Mesendoderm (in vitro differentiated cells): ENCODE data around the gene ITGB6.
"Not testable (repeated sequence)": the region's sequence is repeated elsewhere in the genome, so short reads cannot be mapped to it uniquely, and the experiment has no call there.

Experiments used
- DNase-seq: peaks from one replicate; pipeline ENCODE4 v3.0.0; 2013
- H2AK5ac ChIP-seq: 2 replicates; pipeline ENCODE4 v1.6.1; 2013; ENCODE audit warnings: low read length, inconsistent platforms
- H2BK120ac ChIP-seq: 2 replicates; pipeline ENCODE4 v1.6.1; 2013; ENCODE audit warnings: low read depth, mild to moderate bottlenecking, low read length, moderate library complexity, mixed read lengths
- H2BK15ac ChIP-seq: replicated peaks from 2 replicates; pipeline ENCODE4 v1.6.1; 2013; ENCODE audit warnings: low read depth, mild to moderate bottlenecking, moderate library complexity
- H2BK5ac ChIP-seq: 2 replicates; pipeline ENCODE4 v1.6.1; 2013; ENCODE audit warnings: low read length, inconsistent platforms
- H3K18ac ChIP-seq: 2 replicates; pipeline ENCODE4 v1.6.1; 2013; ENCODE audit warnings: mild to moderate bottlenecking, low read length, mixed read lengths
- H3K23ac ChIP-seq: one replicate; pipeline ENCODE4 v1.6.1; 2013; ENCODE audit warnings: low read length
- H3K27ac ChIP-seq: 2 replicates; pipeline ENCODE4 v1.5.1; 2013; ENCODE audit warnings: low read depth, mild to moderate bottlenecking, inconsistent platforms, low read length, moderate library complexity
- H3K27me3 ChIP-seq: 2 replicates; pipeline ENCODE4 v1.6.1; 2013; ENCODE audit warnings: low read length, control low read depth, mild to moderate bottlenecking, inconsistent platforms; ENCODE audit not compliant: insufficient read depth, poor library complexity
- H3K36me3 ChIP-seq: 2 replicates; pipeline ENCODE4 v1.6.1; 2013; ENCODE audit warnings: low read length, inconsistent platforms; ENCODE audit not compliant: control insufficient read depth, insufficient read depth
- H3K4ac ChIP-seq: one replicate; pipeline ENCODE4 v1.6.1; 2013; ENCODE audit warnings: low read depth, mild to moderate bottlenecking, low read length, moderate library complexity
- H3K4me1 ChIP-seq: 2 replicates; pipeline ENCODE4 v1.6.1; 2013; ENCODE audit warnings: low read depth, low read length, inconsistent platforms; ENCODE audit not compliant: control insufficient read depth
- H3K4me2 ChIP-seq: 2 replicates; pipeline ENCODE4 v1.6.1; 2013; ENCODE audit warnings: low read length
- H3K4me3 ChIP-seq: 2 replicates; pipeline ENCODE4 v1.5.1; 2013; ENCODE audit warnings: mild to moderate bottlenecking, low read length
- H3K56ac ChIP-seq: one replicate; pipeline ENCODE4 v1.6.1; 2013; ENCODE audit warnings: low read length
- H3K79me1 ChIP-seq: 2 replicates; pipeline ENCODE4 v1.6.1; 2013; ENCODE audit warnings: low read length, inconsistent platforms
- H3K79me2 ChIP-seq: 2 replicates; pipeline ENCODE4 v1.6.1; 2013; ENCODE audit warnings: mild to moderate bottlenecking, low read length; ENCODE audit not compliant: control insufficient read depth, insufficient read depth
- H3K9ac ChIP-seq: 2 replicates; pipeline ENCODE4 v1.6.1; 2013; ENCODE audit warnings: low read length, inconsistent platforms
- H4K5ac ChIP-seq: one replicate; pipeline ENCODE4 v1.6.1; 2013; ENCODE audit warnings: low read length
- H4K8ac ChIP-seq: one replicate; pipeline ENCODE4 v1.6.1; 2013; ENCODE audit warnings: low read depth, mild to moderate bottlenecking, control low read depth, low read length, moderate library complexity
- WGBS: extraction: QIAGEN DNeasy Blood & Tissue Kit; methylation state at CpG from one replicate; pipeline ENCODE4 v1.1.7; 2013; ENCODE audit warnings: low lambda C conversion rate, missing lambda C conversion rate; ENCODE audit not compliant: insufficient coverage; ENCODE audit errors: extremely low coverage; 5-methylcytosine and 5-hydroxymethylcytosine counted together

The ITGB6 gene

DNA sequence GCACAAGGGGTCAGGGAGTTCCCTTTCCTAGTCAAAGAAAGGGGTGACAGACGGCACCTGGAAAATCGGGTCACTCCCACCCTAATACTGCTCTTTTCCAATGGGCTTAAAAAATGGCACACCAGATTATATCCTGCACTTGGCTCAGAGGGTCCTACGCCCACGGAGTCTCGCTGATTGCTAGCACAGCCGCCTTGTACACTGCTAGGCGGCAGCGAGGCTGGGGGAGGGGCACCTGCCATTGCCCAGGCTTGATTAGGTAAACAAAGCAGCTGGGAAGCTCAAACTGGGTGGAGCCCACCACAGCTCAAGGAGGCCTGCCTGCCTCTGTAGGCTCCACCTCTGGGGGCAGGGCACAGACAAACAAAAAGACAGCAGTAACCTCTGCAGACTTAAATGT is 85.4 kb downstream of the ITGB6 start:
- H3K79me2 ChIP-seq = not testable (repeated sequence)
- no CpG with 5 or more reads among the region's 8 CpGs for WGBS

DNA sequence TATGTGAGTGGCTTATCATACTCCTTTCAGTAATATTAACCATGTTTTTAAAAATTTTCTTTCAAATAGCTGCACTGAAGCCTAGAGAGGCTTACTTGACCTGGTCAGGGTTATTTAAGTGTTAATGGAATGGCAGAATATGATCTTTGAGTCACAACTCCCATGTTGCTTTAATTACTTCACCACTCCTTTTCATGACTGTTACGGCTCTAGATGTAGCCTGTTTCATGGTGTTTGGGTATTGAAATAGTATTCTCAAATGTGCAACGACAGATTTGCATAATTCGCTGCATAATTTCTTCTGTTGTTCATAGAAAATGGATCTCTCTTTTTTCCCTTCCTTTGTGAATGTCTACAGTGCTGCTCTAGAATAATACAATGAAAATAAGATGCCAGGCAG is 86.1 kb downstream of the ITGB6 start:
- Histone ChIP-seq H4K5ac (no peak overlapping the region), H3K4ac (no peak overlapping the region), H3K4me1 (no peaks in the 10 kb centered on the region), H3K79me1 (no peaks in the 10 kb centered on the region), H3K36me3 (no peaks in the 10 kb centered on the region), H2AK5ac (no peak overlapping the region), H2BK15ac (no peak overlapping the region), H3K4me2 (no peak overlapping the region), H2BK120ac (no peak overlapping the region), H3K23ac (no peak overlapping the region), H4K8ac (no peak overlapping the region), H3K27ac (no peak overlapping the region), H2BK5ac (no peak overlapping the region), H3K79me2 (no peaks in the 10 kb centered on the region), H3K18ac (no peak overlapping the region), H3K27me3 (no peaks in the 10 kb centered on the region), H3K56ac (no peak overlapping the region), H3K4me3 (no peak overlapping the region), H3K9ac (no peak overlapping the region)
- no CpG with 5 or more reads among the region's 3 CpGs for WGBS
- DNase-seq = no peak

More for the DNA sequence above, 85.4 kb downstream of the ITGB6 start:
- H2AK5ac ChIP-seq, H3K9ac ChIP-seq, H4K5ac ChIP-seq, H3K27ac ChIP-seq, H3K23ac ChIP-seq, H4K8ac ChIP-seq, H2BK5ac ChIP-seq, H3K4me2 ChIP-seq, H3K79me1 ChIP-seq, H2BK120ac ChIP-seq, H3K27me3 ChIP-seq, H3K4me1 ChIP-seq, H3K56ac ChIP-seq, DNase-seq, H3K4ac ChIP-seq, H3K4me3 ChIP-seq, H3K18ac ChIP-seq, H3K36me3 ChIP-seq, H2BK15ac ChIP-seq: not testable (repeated sequence)

- no peak overlapping the region for H4K5ac ChIP-seq
Measured at GRCh38 chr2:160111951-160112798, 87.9 kb downstream of the ITGB6 start.

DNA sequence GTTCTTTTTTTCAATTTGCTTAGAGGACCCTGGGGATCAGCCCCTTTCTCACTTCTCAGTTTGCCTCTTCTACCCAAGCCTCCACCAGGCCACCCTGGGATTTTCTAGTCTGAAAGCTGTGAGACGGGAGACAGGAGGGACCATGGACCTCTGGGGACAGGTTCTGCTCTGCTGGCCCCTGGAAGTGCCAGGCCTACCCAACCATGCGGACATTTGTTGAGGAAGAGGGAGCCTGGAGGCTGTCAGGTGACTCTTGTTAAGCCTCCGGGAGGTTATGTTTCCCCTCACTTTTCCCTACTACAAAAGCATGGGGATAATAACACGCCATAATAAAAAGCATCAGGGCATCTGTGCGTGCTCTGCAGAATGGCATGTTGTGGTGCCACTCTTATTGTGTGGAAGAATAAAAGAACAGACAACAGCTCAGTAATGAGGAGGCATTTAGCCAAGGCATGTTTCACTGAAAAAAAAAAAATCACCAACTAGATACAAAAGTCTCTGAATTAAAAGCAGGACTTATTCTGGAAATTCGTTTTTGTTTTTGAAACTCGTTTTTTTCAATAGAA is 89.3 kb downstream of the ITGB6 start:
- Histone ChIP-seq H4K5ac (no peak overlapping the region), H3K9ac (no peak overlapping the region), H4K8ac (no peak overlapping the region), H3K4ac (peak overlapping the region; percentile 1), H2BK120ac (no peak overlapping the region), H3K4me1 (no peaks in the 10 kb centered on the region), H3K18ac (no peak overlapping the region), H3K36me3 (no peaks in the 10 kb centered on the region), H2BK5ac (no peak overlapping the region), H2AK5ac (no peak overlapping the region), H3K79me2 (no peaks in the 10 kb centered on the region), H2BK15ac (no peak overlapping the region), H3K4me2 (no peak overlapping the region), H3K27me3 (no peaks in the 10 kb centered on the region), H3K23ac (no peak overlapping the region), H3K27ac (no peak overlapping the region), H3K4me3 (no peak overlapping the region), H3K79me1 (no peaks in the 10 kb centered on the region), H3K56ac (peak overlapping the region; percentile 20)
- WGBS = no CpG with 5 or more reads among the region's 7 CpGs
- no peak for DNase-seq

More at GRCh38 chr2:160111951-160112798, 87.9 kb downstream of the ITGB6 start:
- Histone ChIP-seq H3K79me1 (no peaks in the 10 kb centered on the region), H2BK120ac (no peak overlapping the region), H3K4me1 (no peaks in the 10 kb centered on the region), H3K27ac (no peak overlapping the region), H3K79me2 (no peaks in the 10 kb centered on the region), H2AK5ac (no peak overlapping the region), H3K18ac (no peak overlapping the region), H3K4me2 (no peak overlapping the region), H2BK15ac (no peak overlapping the region), H3K4me3 (no peak overlapping the region), H3K9ac (no peak overlapping the region), H3K27me3 (no peaks in the 10 kb centered on the region), H3K23ac (no peak overlapping the region), H4K8ac (no peak overlapping the region), H3K56ac (no peak overlapping the region), H3K36me3 (no peaks in the 10 kb centered on the region), H2BK5ac (no peak overlapping the region), H3K4ac (no peak overlapping the region)
- WGBS = no CpG with 5 or more reads among the region's 8 CpGs
- DNase-seq = no peak

- no peak overlapping the region for H3K9ac ChIP-seq
Measured at GRCh38 chr2:160109939-160110673, 90.0 kb downstream of the ITGB6 start.

More at GRCh38 chr2:160109939-160110673, 90.0 kb downstream of the ITGB6 start:
- Histone ChIP-seq H3K27me3 (no peaks in the 10 kb centered on the region), H3K4me3 (no peak overlapping the region), H3K4me1 (no peaks in the 10 kb centered on the region), H3K23ac (no peak overlapping the region), H3K79me1 (no peaks in the 10 kb centered on the region), H3K18ac (no peak overlapping the region), H3K27ac (no peak overlapping the region), H4K5ac (no peak overlapping the region), H2AK5ac (no peak overlapping the region), H2BK5ac (no peak overlapping the region), H3K4ac (peak overlapping the region; percentile 1), H3K4me2 (no peak overlapping the region), H3K56ac (no peak overlapping the region), H2BK120ac (no peak overlapping the region), H2BK15ac (no peak overlapping the region), H4K8ac (no peak overlapping the region), H3K36me3 (no peaks in the 10 kb centered on the region), H3K79me2 (no peaks in the 10 kb centered on the region)
- WGBS = no CpG with 5 or more reads among the region's 8 CpGs
- peak; percentile 73 for DNase-seq
